Keratinocyte (primary cell): ENCODE data around the gene ARHGEF28. TPM values are rescaled to one million over a fixed set of nuclear protein-coding genes. Genes with fewer than 3 reads are reported as not detected.

Experiments
- DNase-seq: peaks from one replicate; pipeline ENCODE4 v3.0.0-alpha.2; 2011; ENCODE audit warnings: low read depth, missing footprints, low spot score
- FAIRE-seq: peaks from 2 replicates; lab custom pipeline; 2011; peaks lifted over from hg19 to GRCh38; lab: Jason Lieb, UNC
- H2AFZ ChIP-seq: 2 replicates; pipeline ENCODE4 v1.6.0; 2012; ENCODE audit warnings: low read length, control low read depth, inconsistent platforms; ENCODE audit not compliant: control insufficient read depth
- H3K27ac ChIP-seq: 2 replicates; pipeline ENCODE4 v1.5.1; 2011; ENCODE audit warnings: low read length; ENCODE audit not compliant: control insufficient read depth, insufficient read depth
- H3K27me3 ChIP-seq: 3 replicates; pipeline ENCODE4 v1.6.0; 2011; ENCODE audit warnings: low read length; ENCODE audit not compliant: control insufficient read depth, insufficient read depth; ENCODE audit errors: extremely low read depth
- H3K36me3 ChIP-seq, 2 experiments: 2 replicates in 1 of 2; 3 replicates in 1 of 2; pipeline ENCODE4 v1.5.1; 2011; ENCODE audit warnings: low read length in 2 of 2, mild to moderate bottlenecking in 1 of 2; ENCODE audit not compliant: control insufficient read depth in 2 of 2, insufficient read depth in 2 of 2; ENCODE audit errors: extremely low read depth in 1 of 2
- H3K4me1 ChIP-seq: 3 replicates; pipeline ENCODE4 v1.5.1; 2011; ENCODE audit warnings: low read length; ENCODE audit not compliant: control insufficient read depth, insufficient read depth; ENCODE audit errors: extremely low read depth
- H3K4me2 ChIP-seq: 3 replicates; pipeline ENCODE4 v1.6.0; 2011; ENCODE audit warnings: low read depth, low read length; ENCODE audit not compliant: control insufficient read depth, insufficient read depth; ENCODE audit errors: extremely low read depth
- H3K4me3 ChIP-seq, 3 experiments: fragments of 200-600 bp in 1 of 3; sonication (generic) in 1 of 3; 2 replicates in 2 of 3; 3 replicates in 1 of 3; pipeline ENCODE4 v1.5.1; 2011 to 2016; ENCODE audit warnings: low read length in 3 of 3, mild to moderate bottlenecking in 3 of 3, control low read depth in 2 of 3, inconsistent platforms in 1 of 3, low read depth in 1 of 3, mixed read lengths in 1 of 3, mixed run types in 1 of 3, moderate library complexity in 1 of 3; ENCODE audit not compliant: control insufficient read depth in 2 of 3, insufficient read depth in 2 of 3; ENCODE audit errors: extremely low read depth in 1 of 3
- H3K79me2 ChIP-seq: 2 replicates; pipeline ENCODE4 v1.6.0; 2012; ENCODE audit warnings: low read length; ENCODE audit not compliant: control insufficient read depth, insufficient read depth
- H3K9ac ChIP-seq: 3 replicates; pipeline ENCODE4 v1.6.0; 2011; ENCODE audit warnings: low read length; ENCODE audit not compliant: control insufficient read depth, insufficient read depth; ENCODE audit errors: extremely low read depth
- H3K9me1 ChIP-seq: 3 replicates; pipeline ENCODE4 v1.6.0; 2011; ENCODE audit warnings: low read length; ENCODE audit not compliant: control insufficient read depth, insufficient read depth; ENCODE audit errors: extremely low read depth
- H3K9me3 ChIP-seq: 2 replicates; pipeline ENCODE4 v1.5.1; 2012; ENCODE audit warnings: low read depth, low read length; ENCODE audit not compliant: control insufficient read depth
- H4K20me1 ChIP-seq: 3 replicates; pipeline ENCODE4 v1.6.0; 2011; ENCODE audit warnings: low read length; ENCODE audit not compliant: control insufficient read depth, insufficient read depth; ENCODE audit errors: extremely low read depth
- EZH2 ChIP-seq: IDR thresholded peaks from one replicate; pipeline ENCODE4 v1.6.1; 2012; ENCODE audit warnings: inconsistent platforms, mild to moderate bottlenecking, low read length, moderate library complexity
- dilution Hi-C: fragments of 300-500 bp; cut with MboI; formaldehyde crosslinking; loops from one replicate; pipeline ENCODE4 v1.7.0; 2020; ENCODE audit warnings: low sequenced_read_pairs; ENCODE audit not compliant: extremely low pct_ligation_motif_present
- polyA plus RNA-seq, 5 experiments: library from polyadenylated mRNA; depleted of rRNA in 3 of 5; stranded (reverse) in 3 of 5; stranded (forward) in 1 of 5; unstranded in 1 of 5; fragments of >200 nt; gene quantifications; 1 replicate in 1 of 5; 2 replicates in 3 of 5; 3 replicates in 1 of 5; pipeline versions ENCODE4 v1.2.1 to v1.2.3, GENCODE V29; 2011 to 2012; ENCODE audit warnings: missing spikeins in 2 of 5, low read depth in 1 of 5, low replicate concordance in 1 of 5
- TF ChIP-seq, protein P1 (sequence below), 3 experiments: IDR thresholded peaks in 1 of 3; conservative IDR thresholded peaks in 1 of 3; optimal IDR thresholded peaks in 1 of 3; 2 replicates in 2 of 3; 3 replicates in 1 of 3; pipeline versions ENCODE3 to v1.5.1; 2011; ENCODE audit warnings: low read length in 3 of 3, mild to moderate bottlenecking in 3 of 3, moderate library complexity in 2 of 3, control low read depth in 1 of 3, inconsistent platforms in 1 of 3; ENCODE audit not compliant: insufficient read depth in 2 of 3; ENCODE audit errors: extremely low read depth in 1 of 3

ARHGEF28 gene
- polyA plus RNA-seq, 1 donor (not counting 4 experiments of a cell fraction or from before 2014, with no cell fraction given), result 31.6 TPM

GRCh38 chr5:73789851-73790281, 163.9 kb downstream of the ARHGEF28 start:
- H3K36me3 ChIP-seq, result peaks cover 10 to 21% of the 10 kb centered on the region in 2 experiments

DNA sequence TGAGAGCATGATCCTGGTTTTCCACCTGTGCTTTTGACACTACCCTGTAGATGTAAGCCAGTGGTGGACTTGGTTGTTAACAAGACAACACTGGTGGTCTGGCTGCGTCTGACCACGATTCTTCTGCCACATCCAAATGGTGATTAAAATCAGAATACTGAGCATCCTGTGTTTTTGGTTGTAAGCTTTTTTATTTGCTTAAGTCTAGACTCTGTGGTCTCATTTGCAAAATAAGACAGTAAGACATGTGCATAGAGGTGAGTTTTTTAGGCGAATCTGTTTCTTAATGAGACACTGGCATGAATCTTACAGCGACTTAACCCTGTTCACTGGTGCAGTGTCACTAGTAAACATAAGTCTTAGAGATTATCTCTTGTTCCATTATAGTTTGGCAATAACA, 165.4 kb downstream of the ARHGEF28 start:
- Histone ChIP-seq H3K4me3 (no peak overlapping the region), H3K36me3 (peaks cover 14% of the 10 kb centered on the region in 2 experiments), H3K27me3 (no peaks in the 10 kb centered on the region), H3K4me2 (no peak overlapping the region), H3K9me1 (no peaks in the 10 kb centered on the region), H2AFZ (no peak overlapping the region), H3K27ac (no peak overlapping the region), H3K4me1 (peaks cover 13% of the 10 kb centered on the region), H3K79me2 (peaks cover 11% of the 10 kb centered on the region), H3K9me3 (no peaks in the 10 kb centered on the region), H4K20me1 (no peaks in the 10 kb centered on the region), H3K9ac (no peak overlapping the region)
- TF ChIP-seq, protein P1, sequence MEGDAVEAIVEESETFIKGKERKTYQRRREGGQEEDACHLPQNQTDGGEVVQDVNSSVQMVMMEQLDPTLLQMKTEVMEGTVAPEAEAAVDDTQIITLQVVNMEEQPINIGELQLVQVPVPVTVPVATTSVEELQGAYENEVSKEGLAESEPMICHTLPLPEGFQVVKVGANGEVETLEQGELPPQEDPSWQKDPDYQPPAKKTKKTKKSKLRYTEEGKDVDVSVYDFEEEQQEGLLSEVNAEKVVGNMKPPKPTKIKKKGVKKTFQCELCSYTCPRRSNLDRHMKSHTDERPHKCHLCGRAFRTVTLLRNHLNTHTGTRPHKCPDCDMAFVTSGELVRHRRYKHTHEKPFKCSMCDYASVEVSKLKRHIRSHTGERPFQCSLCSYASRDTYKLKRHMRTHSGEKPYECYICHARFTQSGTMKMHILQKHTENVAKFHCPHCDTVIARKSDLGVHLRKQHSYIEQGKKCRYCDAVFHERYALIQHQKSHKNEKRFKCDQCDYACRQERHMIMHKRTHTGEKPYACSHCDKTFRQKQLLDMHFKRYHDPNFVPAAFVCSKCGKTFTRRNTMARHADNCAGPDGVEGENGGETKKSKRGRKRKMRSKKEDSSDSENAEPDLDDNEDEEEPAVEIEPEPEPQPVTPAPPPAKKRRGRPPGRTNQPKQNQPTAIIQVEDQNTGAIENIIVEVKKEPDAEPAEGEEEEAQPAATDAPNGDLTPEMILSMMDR (optimal IDR thresholded peaks at IDR 0.05 in 1 of 3, IDR thresholded peaks at IDR 0.05 in 1 of 3, conservative IDR thresholded peaks at IDR 0.05 in 1 of 3; ENCODE audit: extremely low read depth in 1 of 3, insufficient read depth in 2 of 3, low read length in 3 of 3), result no peak
- TF ChIP-seq EZH2, result no peak
- DNase-seq, result no peak
- dilution Hi-C loops, result no loop called here
- FAIRE-seq, result no peak

More at GRCh38 chr5:73789851-73790281, 163.9 kb downstream of the ARHGEF28 start:
- DNase-seq, result no peak
- H3K4me3 ChIP-seq, result no peak overlapping the region
- no peak overlapping the region for H3K4me2 ChIP-seq
- H3K4me1 ChIP-seq, result peaks cover 20% of the 10 kb centered on the region
- no peak overlapping the region for H2AFZ ChIP-seq
- no peaks in the 10 kb centered on the region for H3K27me3 ChIP-seq
- FAIRE-seq, result no peak
- dilution Hi-C loops, result no loop called here
- H3K27ac ChIP-seq, result no peak overlapping the region
- no peak overlapping the region for H3K9ac ChIP-seq
- peaks cover 11% of the 10 kb centered on the region for H3K79me2 ChIP-seq
- no peaks in the 10 kb centered on the region for H3K9me3 ChIP-seq
- no peaks in the 10 kb centered on the region for H3K9me1 ChIP-seq
- TF ChIP-seq EZH2, result no peak
- TF ChIP-seq, protein P1 (optimal IDR thresholded peaks at IDR 0.05 in 1 of 3, IDR thresholded peaks at IDR 0.05 in 1 of 3, conservative IDR thresholded peaks at IDR 0.05 in 1 of 3; ENCODE audit: extremely low read depth in 1 of 3, insufficient read depth in 2 of 3, low read length in 3 of 3), result no peak
- H4K20me1 ChIP-seq, result no peaks in the 10 kb centered on the region
